HEK293 (cell line): ENCODE data around the gene MCU.

Experiments used
- CTCF ChIA-PET: fragments of 350-600 bp; formaldehyde crosslinking; extraction: SDS; loops from one replicate; lab custom pipeline; 2021; ENCODE audit warnings: antibody characterized with exemption; lab: Yijun Ruan, JAX
- POLR2A ChIA-PET: fragments of 300-600 bp; formaldehyde crosslinking; extraction: SDS; loops from one replicate; lab custom pipeline; 2020; ENCODE audit warnings: antibody characterized with exemption, inconsistent platforms; lab: Yijun Ruan, JAX
- H3K27ac ChIP-seq: fragments of 200-500 bp; sonication (Bioruptor generic); 2 replicates; pipeline ENCODE4 v1.5.1; 2014; ENCODE audit warnings: low read depth, low read length, control low read depth, inconsistent platforms; ENCODE audit errors: extremely low read depth
- H3K36me3 ChIP-seq, 2 experiments: fragments of 200-500 bp in 1 of 2; sonication (Bioruptor generic) in 1 of 2; 1 replicate in 1 of 2; 2 replicates in 1 of 2; pipeline ENCODE4 v1.5.1; 2014 to 2017; ENCODE audit warnings: inconsistent platforms in 2 of 2, low read length in 2 of 2; ENCODE audit not compliant: control insufficient read depth in 2 of 2, insufficient read depth in 1 of 2
- H3K4me1 ChIP-seq: fragments of 200-500 bp; sonication (Bioruptor generic); 2 replicates; pipeline ENCODE4 v1.5.1; 2014; ENCODE audit warnings: mild to moderate bottlenecking, low read length, inconsistent platforms; ENCODE audit not compliant: control insufficient read depth, insufficient read depth
- H3K4me3 ChIP-seq: 2 replicates; pipeline ENCODE4 v1.5.1; 2011; ENCODE audit warnings: low read depth, mild to moderate bottlenecking, control low read depth, low read length, moderate library complexity
- H3K9me3 ChIP-seq: fragments of 200-500 bp; sonication (Bioruptor generic); 2 replicates; pipeline ENCODE4 v1.5.1; 2014; ENCODE audit warnings: low read depth, low read length, inconsistent platforms; ENCODE audit not compliant: control insufficient read depth, insufficient read depth
- IKZF3 ChIP-seq: fragments of 450-650 bp; IDR thresholded peaks from 2 replicates; pipeline ENCODE4 v1.5.0; 2018; ENCODE audit warnings: missing biosample characterization, mild to moderate bottlenecking, missing genetic modification characterization, moderate library complexity
- INSM2 ChIP-seq: fragments of 450-650 bp; formaldehyde crosslinking; IDR thresholded peaks from 2 replicates; pipeline ENCODE4 v1.5.1; 2016; ENCODE audit warnings: missing biosample characterization, missing genetic modification characterization
- KLF10 ChIP-seq: fragments of 450-650 bp; IDR thresholded peaks from 2 replicates; pipeline ENCODE4 v1.5.1; 2018; ENCODE audit warnings: missing biosample characterization, mild to moderate bottlenecking, missing genetic modification characterization
- PRDM4 ChIP-seq: fragments of 450-650 bp; formaldehyde crosslinking; IDR thresholded peaks from 2 replicates; pipeline ENCODE4 v1.5.1; 2017; ENCODE audit warnings: missing biosample characterization, missing genetic modification characterization
- SALL2 ChIP-seq: fragments of 450-650 bp; formaldehyde crosslinking; IDR thresholded peaks from 2 replicates; pipeline ENCODE4 v1.5.0; 2017; ENCODE audit warnings: missing biosample characterization, mild to moderate bottlenecking, missing genetic modification characterization, borderline replicate concordance
- SCRT2 ChIP-seq: fragments of 450-650 bp; formaldehyde crosslinking; IDR thresholded peaks from 2 replicates; pipeline ENCODE4 v1.5.1; 2016; ENCODE audit warnings: missing biosample characterization, missing genetic modification characterization
- SP7 ChIP-seq: fragments of 450-650 bp; formaldehyde crosslinking; IDR thresholded peaks from 2 replicates; pipeline ENCODE4 v1.5.1; 2016; ENCODE audit warnings: missing biosample characterization, missing genetic modification characterization
- ZBTB10 ChIP-seq: fragments of 450-650 bp; formaldehyde crosslinking; IDR thresholded peaks from 2 replicates; pipeline ENCODE4 v1.5.1; 2016; ENCODE audit warnings: missing biosample characterization, missing genetic modification characterization
- ZBTB21 ChIP-seq: fragments of 450-650 bp; formaldehyde crosslinking; IDR thresholded peaks from 2 replicates; pipeline ENCODE4 v1.5.1; 2017; ENCODE audit warnings: missing biosample characterization, missing genetic modification characterization
- ZNF221 ChIP-seq: fragments of 450-650 bp; formaldehyde crosslinking; IDR thresholded peaks from 2 replicates; pipeline ENCODE4 v1.5.1; 2017; ENCODE audit warnings: missing biosample characterization, missing genetic modification characterization, borderline replicate concordance
- ZNF24 ChIP-seq: fragments of 450-650 bp; formaldehyde crosslinking; IDR thresholded peaks from 2 replicates; pipeline ENCODE4 v1.5.1; 2016; ENCODE audit warnings: missing biosample characterization, missing genetic modification characterization
- ZNF280D ChIP-seq: fragments of 450-650 bp; formaldehyde crosslinking; IDR thresholded peaks from 2 replicates; pipeline ENCODE4 v1.5.1; 2016; ENCODE audit warnings: missing biosample characterization, missing genetic modification characterization
- ZNF394 ChIP-seq: fragments of 450-650 bp; formaldehyde crosslinking; IDR thresholded peaks from 2 replicates; pipeline ENCODE4 v1.5.1; 2016; ENCODE audit warnings: missing biosample characterization, missing genetic modification characterization, mild to moderate bottlenecking, moderate library complexity, borderline replicate concordance
- ZNF404 ChIP-seq: fragments of 450-650 bp; formaldehyde crosslinking; IDR thresholded peaks from 2 replicates; pipeline ENCODE4 v1.5.1; 2017; ENCODE audit warnings: missing biosample characterization, missing genetic modification characterization
- ZNF558 ChIP-seq: fragments of 450-650 bp; formaldehyde crosslinking; IDR thresholded peaks from 2 replicates; pipeline ENCODE4 v1.5.1; 2016; ENCODE audit warnings: missing biosample characterization, missing genetic modification characterization
- ZNF600 ChIP-seq: fragments of 450-650 bp; formaldehyde crosslinking; IDR thresholded peaks from 2 replicates; pipeline ENCODE4 v1.5.1; 2016; ENCODE audit warnings: missing biosample characterization, missing genetic modification characterization
- ZNF654 ChIP-seq: fragments of 450-650 bp; formaldehyde crosslinking; IDR thresholded peaks from 2 replicates; pipeline ENCODE4 v1.5.1; 2016; ENCODE audit warnings: low read depth, missing biosample characterization, missing genetic modification characterization
- ZNF701 ChIP-seq: fragments of 450-650 bp; formaldehyde crosslinking; IDR thresholded peaks from 2 replicates; pipeline ENCODE4 v1.5.1; 2016; ENCODE audit warnings: missing biosample characterization, missing genetic modification characterization
- TF ChIP-seq, protein P1 (sequence below): fragments of 450-650 bp; formaldehyde crosslinking; IDR thresholded peaks from 2 replicates; pipeline ENCODE4 v1.5.1; 2017; ENCODE audit warnings: missing biosample characterization, missing genetic modification characterization
- TF ChIP-seq, protein P2 (sequence below): fragments of 450-650 bp; formaldehyde crosslinking; IDR thresholded peaks from 2 replicates; pipeline ENCODE4 v1.5.1; 2016; ENCODE audit warnings: missing biosample characterization, missing genetic modification characterization

The MCU gene

DNA sequence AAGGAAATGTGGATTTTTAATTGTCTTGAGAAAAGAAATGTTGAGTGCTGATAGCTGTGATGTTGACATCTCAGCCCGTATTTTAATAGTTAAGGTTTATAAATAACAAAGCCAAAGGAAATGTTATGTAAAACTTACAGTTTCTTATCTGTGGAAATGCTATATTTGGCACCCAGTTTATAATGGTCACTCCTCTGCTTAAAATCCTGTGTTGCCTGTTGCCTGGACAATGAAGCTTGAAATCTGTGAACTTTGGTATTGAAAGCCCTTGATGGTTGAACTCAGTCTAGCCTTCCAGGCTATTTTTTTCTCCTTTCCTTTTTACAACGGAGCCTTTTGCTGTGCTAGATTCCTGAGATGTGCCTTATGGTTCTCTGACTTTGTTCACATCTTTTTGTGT is 46.5 kb downstream of the MCU start:
- H3K27ac ChIP-seq, result no peak overlapping the region
- CTCF ChIA-PET, result interaction anchor here (0.6 to 1.0 kb wide), 2 partner anchors 10 to 375 kb away, joined by 3 read pairs; no protein-coding TSS in a partner anchor
- no peak overlapping the region for H3K4me3 ChIP-seq
- H3K36me3 ChIP-seq, result no peaks in the 10 kb centered on the region; a peak in 1 of 3 replicates
- H3K4me1 ChIP-seq, result peaks cover 22% of the 10 kb centered on the region
- POLR2A ChIA-PET, result no interaction called here
- no peak for TF ChIP-seq ZNF221 (tag by site-specific recombination)
- no peak for TF ChIP-seq ZNF280D (tag by site-specific recombination)
- TF ChIP-seq, protein P1, sequence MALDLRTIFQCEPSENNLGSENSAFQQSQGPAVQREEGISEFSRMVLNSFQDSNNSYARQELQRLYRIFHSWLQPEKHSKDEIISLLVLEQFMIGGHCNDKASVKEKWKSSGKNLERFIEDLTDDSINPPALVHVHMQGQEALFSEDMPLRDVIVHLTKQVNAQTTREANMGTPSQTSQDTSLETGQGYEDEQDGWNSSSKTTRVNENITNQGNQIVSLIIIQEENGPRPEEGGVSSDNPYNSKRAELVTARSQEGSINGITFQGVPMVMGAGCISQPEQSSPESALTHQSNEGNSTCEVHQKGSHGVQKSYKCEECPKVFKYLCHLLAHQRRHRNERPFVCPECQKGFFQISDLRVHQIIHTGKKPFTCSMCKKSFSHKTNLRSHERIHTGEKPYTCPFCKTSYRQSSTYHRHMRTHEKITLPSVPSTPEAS (tag by site-specific recombination), result no peak
- TF ChIP-seq ZNF404 (tag by site-specific recombination), result no peak
- TF ChIP-seq ZNF558, result no peak
- no peaks in the 10 kb centered on the region for H3K9me3 ChIP-seq

- peaks cover 22% of the 10 kb centered on the region for H3K4me1 ChIP-seq
- no peaks in the 10 kb centered on the region; a peak in 1 of 3 replicates for H3K36me3 ChIP-seq
- ChIA-PET POLR2A (no interaction called here), CTCF (interaction anchor here (0.9 kb wide), 1 partner anchor 377 kb away, joined by 3 read pairs; no protein-coding TSS in a partner anchor)
- H3K4me3 ChIP-seq, result no peak overlapping the region
- H3K27ac ChIP-seq, result no peak overlapping the region
- no peaks in the 10 kb centered on the region for H3K9me3 ChIP-seq
- TF ChIP-seq INSM2 (tag by site-specific recombination), result no peak
- no peak for TF ChIP-seq PRDM4 (tag by site-specific recombination)
- TF ChIP-seq IKZF3 (tag by site-specific recombination), result no peak; the same call in 1 of the 2 replicates
- TF ChIP-seq ZNF600 (tag by site-specific recombination), result peak; percentile 82
- TF ChIP-seq ZNF701 (tag by site-specific recombination), result no peak
- no peak for TF ChIP-seq ZBTB10 (tag by site-specific recombination)
- no peak for TF ChIP-seq ZNF654 (tag by site-specific recombination)
- 0 out of 2 replicates have a peak, but pooled peaks have one; percentile 24 for TF ChIP-seq ZNF24 (tag by site-specific recombination)
- no peak for TF ChIP-seq ZBTB21 (tag by site-specific recombination)
- no peak for TF ChIP-seq ZNF394 (tag by site-specific recombination)
- TF ChIP-seq SP7, result peak; percentile 26
- no peak for TF ChIP-seq SALL2 (tag by site-specific recombination)
- TF ChIP-seq, protein P2, sequence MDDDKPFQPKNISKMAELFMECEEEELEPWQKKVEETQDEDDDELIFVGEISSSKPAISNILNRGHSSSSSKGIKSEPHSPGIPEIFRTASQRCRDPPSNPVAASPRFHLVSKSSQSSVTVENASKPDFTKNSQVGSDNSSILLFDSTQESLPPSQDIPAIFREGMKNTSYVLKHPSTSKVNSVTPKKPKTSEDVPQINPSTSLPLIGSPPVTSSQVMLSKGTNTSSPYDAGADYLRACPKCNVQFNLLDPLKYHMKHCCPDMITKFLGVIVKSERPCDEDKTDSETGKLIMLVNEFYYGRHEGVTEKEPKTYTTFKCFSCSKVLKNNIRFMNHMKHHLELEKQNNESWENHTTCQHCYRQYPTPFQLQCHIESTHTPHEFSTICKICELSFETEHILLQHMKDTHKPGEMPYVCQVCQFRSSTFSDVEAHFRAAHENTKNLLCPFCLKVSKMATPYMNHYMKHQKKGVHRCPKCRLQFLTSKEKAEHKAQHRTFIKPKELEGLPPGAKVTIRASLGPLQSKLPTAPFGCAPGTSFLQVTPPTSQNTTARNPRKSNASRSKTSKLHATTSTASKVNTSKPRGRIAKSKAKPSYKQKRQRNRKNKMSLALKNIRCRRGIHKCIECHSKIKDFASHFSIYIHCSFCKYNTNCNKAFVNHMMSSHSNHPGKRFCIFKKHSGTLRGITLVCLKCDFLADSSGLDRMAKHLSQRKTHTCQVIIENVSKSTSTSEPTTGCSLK, result no peak
- 0 out of 2 replicates have a peak, but pooled peaks have one; percentile 30 for TF ChIP-seq SCRT2 (tag by site-specific recombination)
- TF ChIP-seq KLF10 (tag by site-specific recombination), result no peak
Observed at GRCh38 chr10:72740528-72740927, 48.6 kb downstream of the MCU start.
